ENCODE measurements around the gene DAO.

GRCh38 chr12:108875280-108875679, 4.6 kb upstream of the DAO start:
- TF ChIP-seq CTCF (IDR thresholded peaks at IDR 0.05) (no peak), POLR2A (IDR thresholded peaks at IDR 0.05) (no peak)

Data from ovary (tissue), 3 donors.